K562 (cell line): ENCODE results near the gene TRIP11. TPM values are rescaled to one million over a fixed set of nuclear protein-coding genes. Genes with fewer than 3 reads are reported as not detected.

Experiments used
- ATAC-seq: fragments of 200-7000 bp; cut with Tn5 transposase; 3 replicates; pipeline ENCODE4 v1.9.1; 2020; ENCODE audit warnings: moderate library complexity
- BruUV-seq: library from RNA; stranded (reverse); fragments of 400-500 nt; replicated peaks from 2 replicates; lab custom pipeline; 2021; lab: Mats Ljungman, UMichigan
- CTCF ChIA-PET: fragments of 300-600 bp; formaldehyde crosslinking; extraction: SDS; loops from one replicate; lab custom pipeline; 2021; ENCODE audit warnings: low intra/inter-chr PET ratio; lab: Yijun Ruan, JAX
- POLR2A ChIA-PET: fragments of 300-600, 350-650 bp; sonication (Branson Sonifier 250); formaldehyde crosslinking; extraction: SDS; loops from one replicate; lab custom pipeline; 2021; ENCODE audit warnings: antibody characterized with exemption, inconsistent platforms; lab: Yijun Ruan, JAX
- DNase-seq, 4 experiments: peaks; one replicate each; pipeline versions ENCODE4 v3.0.0 to v3.0.0-alpha.2; 2011 to 2018; ENCODE audit warnings: low spot score in 3 of 4, mixed read lengths in 3 of 4; ENCODE audit errors: extremely low read depth in 1 of 4
- FAIRE-seq: peaks from 2 replicates; lab custom pipeline; 2011; peaks lifted over from hg19 to GRCh38; lab: Jason Lieb, UNC
- H2AFZ ChIP-seq: 2 replicates; pipeline ENCODE4 v1.6.0; 2011; ENCODE audit warnings: low read depth, low read length, control low read depth, inconsistent platforms
- H3K27ac ChIP-seq: fragments of 200-600 bp; 3 replicates; pipeline ENCODE4 v1.8.0; 2011; ENCODE audit warnings: low read depth, mild to moderate bottlenecking, control low read depth, inconsistent platforms, low read length, moderate library complexity, mixed read lengths; ENCODE audit errors: extremely low read depth
- H3K27me3 ChIP-seq, 2 experiments: fragments of 300-600 bp in 1 of 2; 2 replicates in 1 of 2; 3 replicates in 1 of 2; pipeline versions ENCODE4 v1.6.0 to v1.8.0; 2011; ENCODE audit warnings: inconsistent platforms in 2 of 2, low read length in 2 of 2, mild to moderate bottlenecking in 1 of 2, mixed read lengths in 1 of 2, moderate library complexity in 1 of 2; ENCODE audit not compliant: control insufficient read depth in 2 of 2, insufficient read depth in 2 of 2
- H3K36me3 ChIP-seq: fragments of 300-600 bp; 3 replicates; pipeline ENCODE4 v1.8.0; 2011; ENCODE audit warnings: mild to moderate bottlenecking, low read length, inconsistent platforms; ENCODE audit not compliant: control insufficient read depth, insufficient read depth
- H3K4me1 ChIP-seq, 2 experiments: fragments of 200-600 bp in 1 of 2; replicated peaks in 1 of 2; 2 replicates in 1 of 2; 3 replicates in 1 of 2; pipeline versions ENCODE4 v1.5.1 to v1.8.0; 2011; ENCODE audit warnings: inconsistent platforms in 2 of 2, low read length in 2 of 2, mild to moderate bottlenecking in 1 of 2, mixed read lengths in 1 of 2, moderate library complexity in 1 of 2; ENCODE audit not compliant: control insufficient read depth in 2 of 2, insufficient read depth in 2 of 2
- H3K4me2 ChIP-seq: 2 replicates; pipeline ENCODE4 v1.6.1; 2011; ENCODE audit warnings: low read length, control low read depth, inconsistent platforms, mixed read lengths; ENCODE audit not compliant: insufficient read depth
- H3K4me3 ChIP-seq: fragments of 200-600 bp; sonication (generic), shearing (Covaris generic); 2 replicates; pipeline ENCODE4 v1.5.1; 2016; ENCODE audit warnings: control low read depth, inconsistent platforms
- H3K79me2 ChIP-seq: fragments of 200-600 bp; 3 replicates; pipeline ENCODE4 v1.8.0; 2011; ENCODE audit warnings: low read length, inconsistent platforms; ENCODE audit not compliant: control insufficient read depth, insufficient read depth
- H3K9ac ChIP-seq, 2 experiments: 2 replicates each; pipeline versions ENCODE4 v1.6.0 to v1.6.1; 2011; ENCODE audit warnings: low read depth in 2 of 2, low read length in 2 of 2, control low read depth in 1 of 2, inconsistent platforms in 1 of 2, mild to moderate bottlenecking in 1 of 2, mixed read lengths in 1 of 2; ENCODE audit not compliant: insufficient read depth in 1 of 2
- H3K9me1 ChIP-seq: one replicate; pipeline ENCODE4 v1.6.0; 2011; ENCODE audit warnings: inconsistent platforms, mild to moderate bottlenecking, low read length, moderate library complexity; ENCODE audit not compliant: control insufficient read depth, insufficient read depth
- H3K9me3 ChIP-seq: replicated peaks from 2 replicates; pipeline ENCODE4 v1.5.1; 2011; ENCODE audit warnings: low read depth, low read length, inconsistent platforms; ENCODE audit not compliant: control insufficient read depth, insufficient read depth
- H4K20me1 ChIP-seq: replicated peaks from 2 replicates; pipeline ENCODE4 v1.6.1; 2011; ENCODE audit warnings: low read length, inconsistent platforms, mixed read lengths; ENCODE audit not compliant: control insufficient read depth, insufficient read depth
- ARID4B ChIP-seq: sonication (generic); formaldehyde crosslinking; IDR thresholded peaks from 2 replicates; pipeline ENCODE4 v1.8.0; 2022; ENCODE audit warnings: mild to moderate bottlenecking, missing genetic modification reagents
- DLX4 ChIP-seq: fragments of 250-450 bp; sonication (Bioruptor Pico); IDR thresholded peaks from 2 replicates; pipeline ENCODE4 v1.6.1; 2021; ENCODE audit warnings: mild to moderate bottlenecking
- ELF4 ChIP-seq: fragments of 450-650 bp; formaldehyde crosslinking; IDR thresholded peaks from 2 replicates; pipeline ENCODE4 v1.4.0; 2022; ENCODE audit warnings: missing genetic modification characterization
- IRF2 ChIP-seq: sonication (generic); formaldehyde crosslinking; IDR thresholded peaks from 2 replicates; pipeline ENCODE4 v1.8.1; 2022; ENCODE audit warnings: mild to moderate bottlenecking, missing genetic modification reagents
- KDM2B ChIP-seq: fragments of 250-450 bp; sonication (Bioruptor Pico); IDR thresholded peaks from 2 replicates; pipeline ENCODE4 v1.8.0; 2021; ENCODE audit warnings: mild to moderate bottlenecking, moderate library complexity
- NFXL1 ChIP-seq: fragments of 450-650 bp; formaldehyde crosslinking; IDR thresholded peaks from 2 replicates; pipeline ENCODE4 v1.4.0; 2021; ENCODE audit warnings: mild to moderate bottlenecking
- PRMT5 ChIP-seq: sonication (generic); formaldehyde crosslinking; IDR thresholded peaks from 2 replicates; pipeline ENCODE4 v1.5.0; 2020; ENCODE audit warnings: missing genetic modification reagents
- PYGO2 ChIP-seq: fragments of 450-650 bp; IDR thresholded peaks from 2 replicates; pipeline ENCODE4 v1.6.1; 2016; ENCODE audit warnings: mild to moderate bottlenecking, missing genetic modification characterization, moderate library complexity, missing compliant biosample characterization
- RFX7 ChIP-seq: fragments of 250-450 bp; sonication (Bioruptor Pico); IDR thresholded peaks from 2 replicates; pipeline ENCODE4 v1.5.1; 2021; ENCODE audit warnings: mild to moderate bottlenecking
- SAP30 ChIP-seq: fragments of 200-600 bp; sonication (generic); IDR thresholded peaks from 2 replicates; pipeline ENCODE4 v1.6.1; 2012; ENCODE audit warnings: borderline replicate concordance, low read depth, mild to moderate bottlenecking, moderate library complexity, low read length, control low read depth, inconsistent platforms; ENCODE audit not compliant: insufficient read depth, poor library complexity, severe bottlenecking
- TARDBP ChIP-seq: fragments of 450-650 bp; IDR thresholded peaks from 2 replicates; pipeline ENCODE4 v1.6.1; 2016
- ZBED1 ChIP-seq: IDR thresholded peaks from 2 replicates; pipeline ENCODE4 v1.6.1; 2014
- ZMIZ1 ChIP-seq, 2 experiments: fragments of 150-350 bp in 1 of 2; IDR thresholded peaks; 2 replicates each; pipeline ENCODE4 v1.6.1; 2012 to 2016; ENCODE audit warnings: low read depth in 2 of 2, low read length in 2 of 2, mild to moderate bottlenecking in 1 of 2, moderate library complexity in 1 of 2
- ZNF655 ChIP-seq: fragments of 250-450 bp; sonication (Bioruptor Pico); IDR thresholded peaks from 2 replicates; pipeline ENCODE4 v1.5.0; 2021
- ZSCAN29 ChIP-seq: fragments of 450-650 bp; IDR thresholded peaks from 2 replicates; pipeline ENCODE4 v1.6.1; 2017
- WGBS: fragments of 100-300 bp; shearing (Covaris generic); methylation state at CpG from one replicate; pipeline ENCODE4 v1.1.6; 2016; ENCODE audit warnings: low coverage, mixed read lengths; ENCODE audit not compliant: insufficient coverage; ENCODE audit errors: missing lambda C conversion rate; 5-methylcytosine and 5-hydroxymethylcytosine counted together
- in situ Hi-C: fragments of 300-500 bp; cut with MboI; formaldehyde crosslinking; loops from 4 replicates; pipeline ENCODE4 v1.15.0; 2018; ENCODE audit warnings: inconsistent platforms, mixed read lengths
- intact Hi-C: fragments of 100-400 bp; cut with micrococcal nuclease; formaldehyde crosslinking; loops from 2 replicates; pipeline ENCODE4 v1.14.2; 2022
- polyA plus RNA-seq, 8 experiments: library from polyadenylated mRNA; depleted of rRNA in 4 of 8; stranded (reverse) in 5 of 8; unstranded in 3 of 8; fragments of >200 nt; fragmentation: Nextera tagmentation in 2 of 8; fragmentation: Illumina TruSeq in 1 of 8; extraction: Ambion mirVana in 2 of 8; extraction: Trizol in 1 of 8; gene quantifications; 2 replicates each; pipeline versions ENCODE4 v1.2.1 to v1.2.3, GENCODE V29; 2011 to 2014; ENCODE audit warnings: inconsistent platforms in 1 of 8, missing spikeins in 1 of 8
- total RNA-seq, 7 experiments: library from RNA; depleted of rRNA in 6 of 7; stranded (reverse); fragments of >200 nt in 6 of 7; fragmentation: Illumina TruSeq in 2 of 7; extraction: Trizol in 2 of 7; gene quantifications; 2 replicates each; pipeline versions ENCODE4 v1.2.1 to v1.2.3, GENCODE V29; 2011 to 2021; ENCODE audit warnings: low replicate concordance in 1 of 7

Gene TRIP11
- total and polyA plus RNA-seq, 9 of the 15 experiments (the other 6 are each of a cell fraction or from before 2014, with no cell fraction given): 4.0 to 20.0 (median 10.9) TPM

GRCh38 chr14:91956616-91957015 is 83.2 kb downstream of the TRIP11 start:
- ChIA-PET POLR2A (no interaction called here), CTCF (no interaction called here)
- DNase-seq: no peak
- H3K9me3 ChIP-seq: no peaks in the 10 kb centered on the region
- no peak overlapping the region for H3K4me2 ChIP-seq
- H3K4me1 ChIP-seq: no peaks in the 10 kb centered on the region
- no TSS peak for BruUV-seq
- WGBS: 3% methylated on average over 5 of the region's 5 CpGs
- no peak for FAIRE-seq
- H3K36me3 ChIP-seq: no peaks in the 10 kb centered on the region
- peaks cover 2 to 14% of the 10 kb centered on the region in 2 experiments; a peak in 4 of 5 replicates for H3K27me3 ChIP-seq
- no peak for ATAC-seq
- no peak overlapping the region for H2AFZ ChIP-seq
- H4K20me1 ChIP-seq: no peaks in the 10 kb centered on the region
- no peaks in the 10 kb centered on the region for H3K79me2 ChIP-seq
- in situ Hi-C loops (no loop called here), intact Hi-C loops (no loop called here)
- no peaks in the 10 kb centered on the region for H3K9me1 ChIP-seq
- H3K4me3 ChIP-seq: no peak overlapping the region
- no peak overlapping the region for H3K27ac ChIP-seq
- no peak overlapping the region for H3K9ac ChIP-seq
- TF ChIP-seq TARDBP (no peak), ZSCAN29 (no peak), ELF4 (CRISPR knock-in tag) (no peak), PRMT5 (CRISPR knock-in tag) (no peak), ZNF655 (CRISPR knock-in tag) (no peak), SAP30 (no peak), ARID4B (CRISPR knock-in tag) (no peak), NFXL1 (CRISPR knock-in tag) (no peak), ZBED1 (no peak), DLX4 (CRISPR knock-in tag) (no peak), KDM2B (CRISPR knock-in tag) (no peak), ZMIZ1 (IDR thresholded peaks at IDR 0.05; ENCODE audit: low read depth in 2 of 2, low read length in 2 of 2) (no peak), PYGO2 (tag) (no peak), IRF2 (CRISPR knock-in tag) (no peak), RFX7 (CRISPR knock-in tag) (no peak)
